Esophagus muscularis mucosa (tissue), 3 donors: ENCODE data around the gene AGO4.
"Not testable (repeated sequence)": the region's sequence is repeated elsewhere in the genome, so short reads cannot be mapped to it uniquely, and the experiment has no call there.

Source experiments
- CTCF ChIP-seq, 3 experiments: fragments of 200-600 bp in 2 of 3; fragments of 450-650 bp in 1 of 3; sonication (generic) in 2 of 3; IDR thresholded peaks; one replicate each; pipeline ENCODE4 v1.5.1; 2017 to 2019; ENCODE audit warnings: antibody characterized with exemption in 3 of 3, mild to moderate bottlenecking in 2 of 3, moderate library complexity in 1 of 3
- POLR2A ChIP-seq: fragments of 450-650 bp; IDR thresholded peaks from one replicate; pipeline ENCODE4 v1.6.1; 2017; ENCODE audit warnings: antibody characterized with exemption, moderate library complexity, mild to moderate bottlenecking, low read depth
- POLR2AphosphoS5 ChIP-seq, 2 donors: sonication (generic); formaldehyde crosslinking; IDR thresholded peaks; one replicate each; pipeline ENCODE4 v1.6.1; 2017; ENCODE audit warnings: antibody characterized with exemption in 2 of 2

- not testable (repeated sequence) for TF ChIP-seq CTCF (IDR thresholded peaks at IDR 0.05); POLR2A; POLR2AphosphoS5 (IDR thresholded peaks at IDR 0.05)
These were observed 81.2 kb downstream of the AGO4 start for GRCh38 chr1:35888981-35889380.
